Kidney epithelial cell (primary cell): Measurements from ENCODE around the gene OPCML. TPM values are rescaled to one million over a fixed set of nuclear protein-coding genes. Genes with fewer than 3 reads are reported as not detected.

ENCODE experiments used
- DNase-seq: peaks from one replicate; pipeline ENCODE4 v3.0.0-alpha.2; 2010; ENCODE audit warnings: low read depth
- H3K27me3 ChIP-seq: 2 replicates; pipeline ENCODE4 v1.6.0; 2011; ENCODE audit warnings: low read length; ENCODE audit not compliant: control insufficient read depth, insufficient read depth
- H3K36me3 ChIP-seq: 2 replicates; pipeline ENCODE4 v1.5.1; 2011; ENCODE audit warnings: low read length; ENCODE audit not compliant: control insufficient read depth, insufficient read depth
- H3K4me3 ChIP-seq: 2 replicates; pipeline ENCODE4 v1.5.1; 2011; ENCODE audit warnings: low read depth, mild to moderate bottlenecking, control low read depth, low read length
- CTCF ChIP-seq: IDR thresholded peaks from 2 replicates; pipeline ENCODE4 v1.5.1; 2011; ENCODE audit warnings: mild to moderate bottlenecking, moderate library complexity, low read length, control low read depth, inconsistent platforms; ENCODE audit not compliant: insufficient read depth, poor library complexity, severe bottlenecking
- total RNA-seq: library from RNA; depleted of rRNA; stranded (reverse); fragments of >200 nt; gene quantifications from 2 replicates; pipeline ENCODE4 v1.2.3, GENCODE V29; 2015

Gene OPCML
- total RNA-seq, 1 donor from 2014 or later, result under 0.01 TPM

GRCh38 chr11:132422722-132423121 is 1109.6 kb downstream of the OPCML start:
- DNase-seq, result no peak
- no peak for TF ChIP-seq CTCF
- no peak overlapping the region for H3K4me3 ChIP-seq
- peaks cover 2% of the 10 kb centered on the region for H3K27me3 ChIP-seq
- no peaks in the 10 kb centered on the region for H3K36me3 ChIP-seq

- peaks cover 2% of the 10 kb centered on the region for H3K27me3 ChIP-seq
- no peak for TF ChIP-seq CTCF
Measured at GRCh38 chr11:132421555-132421954, 1110.7 kb downstream of the OPCML start.

GRCh38 chr11:132414451-132414850 is 1117.8 kb downstream of the OPCML start:
- H3K4me3 ChIP-seq, result no peak overlapping the region
- TF ChIP-seq CTCF, result no peak
- H3K36me3 ChIP-seq, result no peaks in the 10 kb centered on the region
- DNase-seq, result no peak
- peaks cover 2% of the 10 kb centered on the region for H3K27me3 ChIP-seq

More at GRCh38 chr11:132421555-132421954, 1110.7 kb downstream of the OPCML start:
- Histone ChIP-seq H3K4me3 (no peak overlapping the region), H3K36me3 (no peaks in the 10 kb centered on the region)
- DNase-seq, result no peak

GRCh38 chr11:132410383-132410782 is 1121.9 kb downstream of the OPCML start:
- Histone ChIP-seq H3K36me3 (no peaks in the 10 kb centered on the region), H3K27me3 (no peaks in the 10 kb centered on the region), H3K4me3 (no peak overlapping the region)
- TF ChIP-seq CTCF, result no peak
- DNase-seq, result no peak

- no peak for DNase-seq
- H3K27me3 ChIP-seq, result no peaks in the 10 kb centered on the region
Measured at GRCh38 chr11:132409573-132410355, 1122.5 kb downstream of the OPCML start.

More at GRCh38 chr11:132409573-132410355, 1122.5 kb downstream of the OPCML start:
- Histone ChIP-seq H3K36me3 (no peaks in the 10 kb centered on the region), H3K4me3 (no peak overlapping the region)
- no peak for TF ChIP-seq CTCF
